GM20431 (cell line): ENCODE data around the gene GRIK2.

Experiments used
- in situ Hi-C: fragments of 300-500 bp; cut with MseI, MboI; formaldehyde crosslinking; loops from one replicate; pipeline ENCODE4 v1.15.0; 2020; ENCODE audit warnings: low sequenced_read_pairs; ENCODE audit not compliant: unreplicated experiment

GRIK2 gene

GRCh38 chr6:101686653-101687052 lies 293.1 kb downstream of the GRIK2 start:
- in situ Hi-C loops = no loop called here

- in situ Hi-C loops = no loop called here
Observed at GRCh38 chr6:101689156-101689555, 295.6 kb downstream of the GRIK2 start.

- in situ Hi-C loops = no loop called here
Observed at GRCh38 chr6:101689695-101690094, 296.2 kb downstream of the GRIK2 start.

DNA sequence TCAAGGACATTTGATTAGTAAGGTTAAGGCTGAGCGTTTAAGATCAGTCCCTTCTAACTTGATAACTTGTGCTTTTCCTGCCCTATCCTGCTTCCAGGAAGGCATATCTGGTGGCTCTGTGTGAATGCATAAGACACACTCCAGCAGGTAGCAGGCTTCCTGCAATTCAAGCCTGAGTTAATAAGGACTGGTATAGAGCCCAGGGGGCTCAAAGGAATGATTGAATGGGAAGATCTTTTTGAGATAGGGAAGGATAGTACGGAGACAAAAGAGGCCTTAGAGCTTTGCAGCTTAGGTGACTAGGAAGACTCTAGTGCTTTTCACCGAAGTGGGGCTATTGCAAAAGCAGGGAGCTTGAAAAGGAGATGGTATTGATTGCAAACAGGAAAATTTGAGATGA lies 307.1 kb downstream of the GRIK2 start:
- in situ Hi-C loops = no loop called here

DNA sequence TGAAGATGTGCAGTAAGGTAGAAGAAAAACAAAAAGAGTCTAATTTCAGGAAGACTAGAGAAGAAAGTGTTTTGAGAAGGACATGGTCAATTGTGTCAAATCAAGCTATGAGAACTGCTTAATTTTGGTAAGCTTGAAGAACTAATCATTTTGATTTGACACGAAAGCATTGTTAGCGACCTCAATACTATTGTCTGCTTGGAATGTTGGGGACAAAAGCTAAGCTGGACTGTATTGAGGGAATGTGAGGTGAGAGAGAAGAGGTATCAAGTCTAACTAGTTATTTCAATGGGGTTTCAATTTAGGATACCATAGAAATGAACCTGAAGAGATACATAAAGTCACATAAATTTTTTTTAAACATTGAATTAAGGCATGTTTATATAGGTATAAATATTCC lies 309.8 kb downstream of the GRIK2 start:
- in situ Hi-C loops = no loop called here

DNA sequence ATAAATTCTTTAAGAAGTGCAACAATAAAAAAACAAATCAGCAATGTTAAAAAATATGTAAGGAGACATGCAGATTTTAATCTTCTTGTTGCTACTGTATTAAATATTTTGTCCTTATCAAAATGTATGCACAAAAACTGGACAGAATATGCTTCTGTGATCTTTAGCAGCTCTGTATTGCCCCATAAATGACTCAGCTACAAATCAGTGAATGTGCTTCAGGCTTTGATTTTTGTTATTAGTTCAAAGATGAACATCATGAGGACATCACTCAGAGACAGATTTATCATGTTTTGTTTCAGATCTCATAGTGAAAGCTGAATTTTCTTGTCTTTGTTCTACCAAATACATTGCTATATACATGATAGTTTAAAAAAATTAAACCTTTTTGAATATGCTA lies 312.4 kb downstream of the GRIK2 start:
- in situ Hi-C loops = no loop called here

DNA sequence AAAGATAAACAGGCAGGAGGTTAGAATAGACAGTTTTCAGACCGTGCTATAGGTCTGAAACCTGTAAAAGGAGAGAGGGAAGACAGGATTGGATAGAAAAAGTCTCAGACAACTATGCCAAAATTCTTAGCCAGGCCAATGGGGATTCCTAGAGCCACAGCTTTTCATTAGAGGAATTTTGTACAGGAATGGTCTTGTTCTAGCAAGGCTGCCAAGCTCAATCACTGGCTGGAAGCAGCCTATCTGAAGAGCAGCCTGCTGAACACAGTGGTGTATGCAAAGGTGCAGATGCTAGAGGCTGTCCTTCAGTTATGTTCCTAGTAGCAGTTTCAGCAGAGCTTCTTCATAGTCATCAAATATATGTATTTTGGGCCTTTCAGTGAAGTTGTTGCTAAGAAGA lies 313.1 kb downstream of the GRIK2 start:
- in situ Hi-C loops = no loop called here

DNA sequence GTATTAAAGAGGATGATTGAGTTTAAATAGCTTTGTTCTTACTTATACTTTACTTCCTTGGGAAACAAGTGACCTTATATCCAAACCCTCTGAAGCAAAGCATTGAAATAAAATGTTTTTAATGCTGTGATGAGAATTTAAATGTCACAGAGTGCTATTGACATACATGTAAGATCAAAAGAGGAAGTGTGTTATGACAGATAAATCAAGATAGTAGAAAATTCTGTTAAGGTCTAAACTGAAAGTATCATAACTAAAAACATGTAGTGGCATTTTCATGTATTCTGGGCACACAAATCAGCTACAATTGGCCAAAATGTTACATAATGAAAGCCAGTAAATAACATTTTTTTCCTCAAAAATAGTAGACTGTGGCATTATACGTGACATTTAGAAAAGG lies 318.0 kb downstream of the GRIK2 start:
- in situ Hi-C loops = no loop called here

GRCh38 chr6:101716387-101716786 lies 322.9 kb downstream of the GRIK2 start:
- in situ Hi-C loops = no loop called here

DNA sequence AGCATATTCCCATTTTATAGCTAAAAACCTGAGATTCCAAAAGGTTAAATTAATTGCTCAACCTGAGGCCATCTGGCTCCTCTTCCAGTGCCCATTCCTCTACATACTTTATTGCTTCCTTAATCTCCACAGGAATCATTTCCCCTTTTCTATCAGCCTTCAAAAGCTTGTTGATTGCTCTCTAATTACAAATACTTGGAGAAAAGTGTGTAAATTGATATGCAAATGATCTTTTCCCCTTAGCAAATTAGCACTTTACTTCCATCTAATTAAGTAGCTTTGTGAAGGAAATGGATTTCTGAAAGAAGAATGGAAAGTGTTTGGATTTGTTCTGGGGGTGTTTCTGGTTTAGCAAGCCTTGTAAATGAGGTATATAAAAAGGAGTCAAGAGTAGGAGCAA lies 323.3 kb downstream of the GRIK2 start:
- in situ Hi-C loops = no loop called here

DNA sequence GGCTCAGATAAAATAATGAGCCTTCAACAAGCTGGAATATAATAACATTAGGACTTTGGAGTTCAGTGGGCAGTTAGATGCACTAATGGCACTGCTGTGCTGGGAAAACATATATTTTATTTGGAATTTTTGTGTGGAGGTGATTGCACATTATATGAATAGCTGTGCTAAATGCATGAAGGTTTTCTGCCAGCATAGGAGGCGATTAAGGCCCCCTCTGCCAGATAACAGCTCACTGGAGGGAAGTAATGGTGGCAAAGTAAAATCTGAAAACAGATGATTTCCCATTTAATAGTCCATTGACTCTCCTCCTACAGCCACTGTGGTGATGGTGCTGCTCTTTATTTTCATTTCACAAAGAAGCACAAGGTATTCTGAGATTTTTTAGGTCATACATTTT lies 326.0 kb downstream of the GRIK2 start:
- in situ Hi-C loops = no loop called here

GRCh38 chr6:101722471-101722870 lies 329.0 kb downstream of the GRIK2 start:
- in situ Hi-C loops = no loop called here

DNA sequence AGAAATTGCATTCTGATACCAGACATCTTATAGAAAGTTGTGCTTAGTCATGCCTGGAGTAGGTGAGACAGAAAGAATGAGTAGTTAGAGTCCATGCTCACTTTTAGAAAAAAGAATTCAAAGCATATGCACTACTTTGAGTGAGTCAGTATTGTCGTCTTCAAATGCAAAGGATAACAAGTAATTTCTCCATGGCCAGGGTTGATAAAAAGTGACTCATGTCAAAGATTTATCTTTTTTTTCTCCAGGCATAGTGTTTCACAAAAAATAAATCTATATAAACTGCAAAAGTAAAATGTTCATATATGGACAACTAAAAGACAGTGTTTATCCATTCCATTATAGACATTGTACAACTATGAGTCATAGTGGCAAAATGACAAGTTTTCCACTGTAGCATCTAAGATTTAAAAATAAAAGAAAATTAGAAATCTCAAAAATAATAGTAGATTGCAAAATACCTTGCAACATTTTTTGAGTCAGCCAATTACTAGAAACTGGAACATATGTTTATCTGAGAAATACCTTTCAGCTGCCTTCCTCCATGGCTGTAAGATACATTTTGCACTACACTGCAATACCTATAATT lies 329.6 kb downstream of the GRIK2 start:
- in situ Hi-C loops = no loop called here

DNA sequence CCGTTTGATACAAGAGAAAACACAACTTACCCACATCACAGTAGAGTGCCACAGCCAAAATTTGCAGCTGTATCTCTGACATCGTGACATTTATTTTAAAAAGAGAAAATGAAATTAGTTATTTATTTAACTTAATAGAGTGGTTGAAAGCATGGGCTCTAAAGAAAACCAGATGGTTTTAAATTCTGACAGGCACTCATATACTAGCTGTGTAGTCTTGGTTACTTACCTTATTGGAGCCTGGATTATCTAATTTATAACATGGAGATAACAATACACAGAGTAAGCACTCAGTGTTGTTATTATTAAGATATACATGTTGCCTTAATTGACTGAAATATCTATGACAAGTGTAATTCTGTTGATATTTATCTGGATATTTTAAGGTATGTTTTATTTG lies 334.9 kb downstream of the GRIK2 start:
- in situ Hi-C loops = no loop called here

GRCh38 chr6:101728956-101729355 lies 335.4 kb downstream of the GRIK2 start:
- in situ Hi-C loops = no loop called here

GRCh38 chr6:101730954-101731353 lies 337.4 kb downstream of the GRIK2 start:
- in situ Hi-C loops = no loop called here

DNA sequence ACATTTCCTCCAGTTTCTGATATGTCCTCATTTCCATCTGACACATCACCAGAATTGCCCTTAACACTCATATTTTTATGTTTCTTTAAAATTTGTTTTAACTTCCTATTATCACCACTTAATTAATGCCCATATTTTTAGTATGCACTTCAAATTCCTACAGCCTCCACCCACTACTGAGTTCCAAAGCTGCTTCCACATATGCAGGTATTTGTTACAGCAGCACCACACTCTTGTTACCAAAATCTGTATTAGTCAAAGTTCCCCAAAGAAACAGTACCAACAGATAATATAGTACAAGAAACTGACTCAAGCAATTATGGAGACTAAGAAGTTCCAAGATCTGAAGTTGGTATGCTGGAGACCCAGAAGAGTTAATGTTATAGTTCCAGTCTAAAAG lies 340.4 kb downstream of the GRIK2 start:
- in situ Hi-C loops = no loop called here

DNA sequence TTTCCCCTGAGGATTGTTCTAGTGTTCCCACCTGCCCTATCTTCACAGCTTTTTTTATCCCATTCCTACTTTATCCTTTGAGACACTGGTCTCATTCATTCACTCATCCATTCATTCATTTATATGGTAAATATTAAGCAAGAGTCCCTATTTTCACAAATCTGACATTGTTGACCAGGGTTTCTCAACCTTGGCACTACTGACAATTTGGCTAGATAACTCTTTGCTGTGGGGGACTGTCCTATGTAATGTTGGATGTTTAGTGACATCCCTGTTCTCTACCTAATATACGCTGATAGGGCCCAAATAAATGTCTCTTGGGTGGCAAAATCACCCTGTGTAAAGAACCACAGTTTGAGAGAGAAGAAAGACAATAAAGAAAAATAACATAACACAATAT lies 345.0 kb downstream of the GRIK2 start:
- in situ Hi-C loops = no loop called here

GRCh38 chr6:101740631-101741030 lies 347.1 kb downstream of the GRIK2 start:
- in situ Hi-C loops = no loop called here

- in situ Hi-C loops = no loop called here
Observed at GRCh38 chr6:101741474-101742171, 348.1 kb downstream of the GRIK2 start.

- in situ Hi-C loops = no loop called here
Observed at GRCh38 chr6:101747160-101747559, 353.7 kb downstream of the GRIK2 start.

GRCh38 chr6:101747716-101748115 lies 354.2 kb downstream of the GRIK2 start:
- in situ Hi-C loops = no loop called here
